HUES6 (cell line): ENCODE measurements around the gene UBE2QL1.

Experiments used
- H3K27ac ChIP-seq: 2 replicates; pipeline ENCODE4 v1.7.0; 2013; ENCODE audit warnings: low read depth, mild to moderate bottlenecking, low read length, inconsistent platforms
- H3K27me3 ChIP-seq: 2 replicates; pipeline ENCODE4 v1.6.1; 2013; ENCODE audit warnings: low read length; ENCODE audit not compliant: control insufficient read depth, insufficient read depth
- H3K36me3 ChIP-seq: 2 replicates; pipeline ENCODE4 v1.6.1; 2013; ENCODE audit warnings: low read length; ENCODE audit not compliant: control insufficient read depth, insufficient read depth
- H3K4me1 ChIP-seq: 2 replicates; pipeline ENCODE4 v1.6.1; 2013; ENCODE audit warnings: low read length; ENCODE audit not compliant: control insufficient read depth, insufficient read depth
- H3K4me3 ChIP-seq: 2 replicates; pipeline ENCODE4 v1.5.1; 2013; ENCODE audit warnings: low read depth, low read length
- H3K9ac ChIP-seq: one replicate; pipeline ENCODE4 v1.6.1; 2013; ENCODE audit warnings: mild to moderate bottlenecking, low read length
- H3K9me3 ChIP-seq: 2 replicates; pipeline ENCODE4 v1.6.1; 2013; ENCODE audit warnings: low read depth, low read length; ENCODE audit not compliant: control insufficient read depth, insufficient read depth

Gene UBE2QL1

DNA sequence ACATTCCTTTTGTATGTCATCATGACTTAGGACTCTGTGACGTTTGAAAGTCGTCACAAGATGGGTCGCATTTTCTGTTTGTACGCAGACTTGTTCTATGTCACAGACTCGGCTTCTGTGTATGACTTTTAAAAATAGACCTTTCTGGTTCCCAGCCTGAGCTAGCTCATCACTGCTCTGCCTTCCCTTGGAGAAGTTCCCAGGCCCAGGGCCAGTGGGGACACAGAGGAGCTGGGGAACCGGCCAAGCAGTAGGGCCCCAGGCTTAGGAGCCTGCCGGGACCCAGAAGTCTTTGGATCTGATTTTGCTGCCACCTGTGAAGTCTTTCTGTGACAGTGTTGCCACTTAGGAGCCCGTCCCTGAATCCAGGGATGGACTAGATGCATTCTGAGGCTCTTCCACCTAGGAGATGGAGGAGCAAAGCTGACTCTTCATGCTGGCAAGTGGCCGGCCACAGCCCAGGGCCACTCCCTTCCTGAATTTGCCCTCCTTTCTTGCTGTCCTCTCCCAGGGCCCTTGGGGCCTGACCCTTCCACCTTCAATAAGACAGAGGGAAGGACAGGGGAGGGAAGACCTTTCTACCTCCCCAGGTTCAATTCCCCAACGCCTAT lies 18.1 kb upstream of the UBE2QL1 start:
- H3K4me3 ChIP-seq, result no peak overlapping the region
- no peak overlapping the region for H3K9ac ChIP-seq
- no peaks in the 10 kb centered on the region for H3K36me3 ChIP-seq
- H3K27ac ChIP-seq, result no peak overlapping the region
- H3K9me3 ChIP-seq, result 0 out of 2 replicates have a peak, but pooled peaks cover 3% of the 10 kb centered on the region
- H3K4me1 ChIP-seq, result no peaks in the 10 kb centered on the region
- H3K27me3 ChIP-seq, result peaks cover 30% of the 10 kb centered on the region

DNA sequence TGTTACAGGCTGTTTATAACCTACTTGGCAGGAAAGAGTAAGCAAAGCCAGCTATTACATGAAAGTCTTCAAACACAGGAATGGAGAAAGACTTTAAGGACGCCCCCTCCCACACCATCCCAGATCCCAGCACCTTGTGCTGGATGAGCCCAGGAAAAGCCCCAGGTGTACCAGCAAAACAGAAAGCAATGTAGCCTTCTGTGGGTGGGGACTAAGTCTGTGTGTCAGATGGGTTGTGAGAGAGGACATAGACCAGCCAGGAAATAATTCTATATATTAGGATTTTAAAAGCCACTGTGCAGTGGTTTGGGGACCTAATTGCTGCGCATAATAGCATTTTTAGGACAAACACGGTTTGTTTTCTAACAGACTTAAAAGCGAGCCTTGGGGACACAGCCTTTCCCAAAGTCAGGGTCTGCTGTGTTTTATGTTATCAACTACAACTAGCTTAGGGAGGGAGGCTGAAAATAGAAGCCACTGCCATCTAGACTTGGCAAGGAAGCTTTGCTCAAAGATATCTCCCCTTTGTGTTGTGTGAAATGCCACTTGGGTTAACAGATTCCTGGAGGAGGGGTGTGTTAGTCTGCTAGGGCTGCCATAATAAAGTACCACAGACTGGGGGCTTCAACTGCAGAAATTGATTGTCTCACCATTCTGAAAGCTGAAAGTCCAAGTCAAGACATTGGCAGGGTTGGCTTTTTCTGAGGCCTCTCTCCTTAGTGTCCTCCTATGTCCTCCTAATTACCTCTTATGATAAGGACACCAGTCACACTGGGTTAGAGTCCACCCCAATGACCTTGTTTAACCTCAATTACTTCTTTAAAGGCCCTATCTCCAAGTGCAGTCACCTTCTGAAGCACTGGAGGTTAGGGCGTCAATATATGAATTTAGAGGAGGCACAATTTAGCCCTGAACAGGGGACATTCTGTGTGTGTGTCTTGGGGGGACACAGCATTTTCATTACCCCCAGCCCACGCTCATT lies 17.2 kb upstream of the UBE2QL1 start:
- no peak overlapping the region for H3K9ac ChIP-seq
- no peaks in the 10 kb centered on the region for H3K4me1 ChIP-seq
- no peaks in the 10 kb centered on the region for H3K36me3 ChIP-seq
- H3K27ac ChIP-seq, result no peak overlapping the region
- H3K9me3 ChIP-seq, result 0 out of 2 replicates have a peak, but pooled peaks cover 3% of the 10 kb centered on the region
- no peak overlapping the region for H3K4me3 ChIP-seq
- peaks cover 33% of the 10 kb centered on the region for H3K27me3 ChIP-seq

DNA sequence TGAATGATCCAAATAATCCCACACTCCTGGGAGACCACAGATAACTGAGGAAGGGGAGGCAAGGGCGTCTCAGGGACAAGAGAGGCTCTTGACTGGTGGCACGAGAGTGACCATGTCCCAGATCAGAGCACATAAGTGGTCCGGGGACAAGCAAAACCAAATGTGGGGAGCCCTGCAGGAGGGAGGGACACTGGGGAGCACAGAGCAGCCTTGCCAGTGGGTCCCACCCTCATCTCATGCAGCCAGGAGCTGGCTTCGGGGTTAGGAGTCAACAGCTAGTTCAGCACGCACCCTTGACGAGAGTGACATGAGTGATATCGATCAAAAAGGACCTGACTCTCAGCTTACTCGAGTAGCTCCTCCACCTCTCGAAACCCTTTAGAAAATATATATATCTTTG lies 16.5 kb upstream of the UBE2QL1 start:
- Histone ChIP-seq H3K36me3 (no peaks in the 10 kb centered on the region), H3K27ac (no peak overlapping the region), H3K4me3 (no peak overlapping the region), H3K9ac (no peak overlapping the region), H3K4me1 (no peaks in the 10 kb centered on the region), H3K9me3 (0 out of 2 replicates have a peak, but pooled peaks cover 3% of the 10 kb centered on the region), H3K27me3 (peaks cover 33% of the 10 kb centered on the region)

GRCh38 chr5:6434731-6435130 lies 13.9 kb upstream of the UBE2QL1 start:
- H3K36me3 ChIP-seq, result no peaks in the 10 kb centered on the region
- H3K27ac ChIP-seq, result no peak overlapping the region
- no peaks in the 10 kb centered on the region for H3K4me1 ChIP-seq
- peaks cover 33% of the 10 kb centered on the region for H3K27me3 ChIP-seq
- no peak overlapping the region for H3K4me3 ChIP-seq
- H3K9ac ChIP-seq, result no peak overlapping the region
- H3K9me3 ChIP-seq, result peaks cover 2% of the 10 kb centered on the region; the same call in 1 of the 2 replicates

DNA sequence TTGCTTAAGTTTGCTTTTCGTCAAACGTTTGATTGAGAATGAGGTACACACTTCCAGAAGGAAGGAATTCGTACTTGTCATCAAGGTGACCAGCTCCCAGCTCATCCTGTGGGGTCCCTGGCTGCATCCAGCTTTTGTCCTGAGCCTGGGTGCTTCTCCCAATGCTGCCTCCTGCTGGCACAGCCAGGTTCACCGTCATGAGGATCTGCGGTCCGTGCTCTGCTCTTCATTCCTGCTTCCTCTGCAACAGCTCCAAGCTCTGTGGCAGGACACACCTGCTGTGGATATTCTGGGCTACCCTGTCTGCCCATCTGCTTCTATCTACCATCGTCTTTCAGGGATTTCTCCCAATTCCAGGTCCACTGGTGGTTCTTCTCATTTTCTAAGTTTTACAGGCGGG lies 13.3 kb upstream of the UBE2QL1 start:
- Histone ChIP-seq H3K27me3 (peaks cover 33% of the 10 kb centered on the region), H3K4me3 (no peak overlapping the region)

DNA sequence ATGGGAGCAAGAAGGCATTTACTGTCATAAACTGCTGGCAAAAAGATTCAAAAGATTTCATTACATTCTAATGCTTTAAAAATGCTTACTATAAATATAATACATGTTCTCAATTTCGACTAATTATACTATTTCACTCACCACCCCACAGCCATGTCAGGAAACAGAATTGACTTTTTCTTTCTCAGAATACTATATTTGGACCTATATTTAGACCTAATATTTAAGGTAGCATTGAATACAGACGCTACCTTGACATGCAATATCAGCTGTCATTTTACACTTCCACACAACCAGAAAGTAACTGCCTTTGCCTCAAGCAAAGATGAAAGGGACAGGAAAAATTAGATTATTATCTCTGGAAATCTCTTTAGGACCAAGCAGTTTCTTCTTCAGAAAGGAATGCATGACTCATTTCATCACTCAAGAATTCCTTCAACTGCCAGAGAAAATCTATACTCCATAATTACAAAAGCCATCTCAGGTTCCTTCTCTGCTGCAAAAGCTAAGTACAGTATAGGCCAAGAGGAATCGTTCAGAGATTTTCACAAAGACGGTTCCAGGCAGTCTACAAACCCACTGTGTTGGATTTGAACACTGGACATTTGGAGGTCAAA lies 11.8 kb upstream of the UBE2QL1 start:
- no peaks in the 10 kb centered on the region for H3K36me3 ChIP-seq
- no peaks in the 10 kb centered on the region for H3K4me1 ChIP-seq
- no peak overlapping the region for H3K9ac ChIP-seq
- H3K4me3 ChIP-seq, result no peak overlapping the region
- no peak overlapping the region for H3K27ac ChIP-seq
- peaks cover 10% of the 10 kb centered on the region; the same call in 1 of the 2 replicates for H3K9me3 ChIP-seq
- H3K27me3 ChIP-seq, result peaks cover 29% of the 10 kb centered on the region

More for the DNA sequence above, 13.3 kb upstream of the UBE2QL1 start:
- no peaks in the 10 kb centered on the region for H3K4me1 ChIP-seq
- H3K27ac ChIP-seq, result no peak overlapping the region
- no peaks in the 10 kb centered on the region for H3K36me3 ChIP-seq
- peaks cover 8% of the 10 kb centered on the region; the same call in 1 of the 2 replicates for H3K9me3 ChIP-seq
- H3K9ac ChIP-seq, result no peak overlapping the region

- H3K4me1 ChIP-seq, result no peaks in the 10 kb centered on the region
- H3K27me3 ChIP-seq, result peaks cover 24% of the 10 kb centered on the region
- no peaks in the 10 kb centered on the region for H3K36me3 ChIP-seq
- H3K4me3 ChIP-seq, result no peak overlapping the region
- no peak overlapping the region for H3K9ac ChIP-seq
- peaks cover 10% of the 10 kb centered on the region; the same call in 1 of the 2 replicates for H3K9me3 ChIP-seq
- no peak overlapping the region for H3K27ac ChIP-seq
Measured at GRCh38 chr5:6439588-6440550, 8.8 kb upstream of the UBE2QL1 start.

DNA sequence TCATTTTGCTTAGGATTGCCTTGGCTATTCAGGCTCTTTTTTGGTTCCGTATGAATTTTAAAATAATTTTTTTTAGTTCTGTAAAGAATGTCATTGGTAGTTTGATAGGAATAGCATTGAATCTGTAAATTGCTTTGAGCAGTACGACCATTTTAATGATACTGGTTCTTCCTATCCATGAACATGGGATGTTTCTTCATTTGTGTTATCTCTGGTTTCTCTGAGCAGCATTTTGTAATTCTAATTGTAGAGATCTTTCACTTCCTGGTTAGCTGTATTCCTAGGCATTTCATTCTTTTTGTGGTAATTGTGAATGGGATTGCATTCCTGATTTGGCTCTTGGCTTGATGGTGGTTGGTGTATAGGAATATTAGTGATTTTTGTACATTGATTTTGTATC lies 6.3 kb upstream of the UBE2QL1 start:
- Histone ChIP-seq H3K4me3 (no peak overlapping the region), H3K9me3 (peaks cover 10% of the 10 kb centered on the region; the same call in 1 of the 2 replicates), H3K9ac (no peak overlapping the region), H3K27me3 (peaks cover 18% of the 10 kb centered on the region), H3K27ac (no peak overlapping the region), H3K4me1 (no peaks in the 10 kb centered on the region), H3K36me3 (no peaks in the 10 kb centered on the region)

DNA sequence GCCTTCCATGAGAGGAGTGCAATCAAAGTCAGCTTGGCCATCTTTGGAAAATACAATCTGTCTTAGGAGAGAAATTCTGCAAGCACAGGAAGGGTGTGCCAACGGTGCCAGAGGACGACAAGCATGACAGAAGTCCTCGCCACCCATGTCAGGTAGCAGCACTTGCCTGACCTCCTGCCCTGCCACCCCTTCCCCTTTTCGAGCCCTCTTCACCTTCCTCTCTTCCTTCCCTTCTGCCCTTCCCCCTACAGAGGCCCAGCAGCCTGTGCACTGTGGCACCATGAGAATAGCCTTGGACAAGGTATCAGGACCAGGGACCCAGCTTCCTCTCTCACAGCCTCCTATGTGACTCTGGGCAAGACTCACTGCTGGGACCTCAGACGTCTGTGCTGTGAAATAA lies 5.3 kb upstream of the UBE2QL1 start:
- Histone ChIP-seq H3K4me3 (no peak overlapping the region), H3K4me1 (no peaks in the 10 kb centered on the region), H3K36me3 (no peaks in the 10 kb centered on the region), H3K9ac (no peak overlapping the region), H3K27ac (no peak overlapping the region), H3K27me3 (peaks cover 28% of the 10 kb centered on the region), H3K9me3 (peaks cover 10% of the 10 kb centered on the region; the same call in 1 of the 2 replicates)

- Histone ChIP-seq H3K4me3 (no peak overlapping the region), H3K36me3 (no peaks in the 10 kb centered on the region), H3K9ac (no peak overlapping the region), H3K9me3 (no peaks in the 10 kb centered on the region), H3K27me3 (peaks cover 55% of the 10 kb centered on the region), H3K27ac (no peak overlapping the region), H3K4me1 (0 out of 2 replicates have a peak, but pooled peaks cover 7% of the 10 kb centered on the region)
Measured at GRCh38 chr5:6446042-6446441, 2.6 kb upstream of the UBE2QL1 start.
